Activated gamma-delta T cell treated with anti-CD3 and anti-CD28 coated beads, Interleukin-2, amount 50 U/mL, for 16 hours (primary cell): ENCODE data around the gene CHMP4B.

Source experiments
- DNase-seq: peaks from one replicate; pipeline ENCODE4 v3.0.0-alpha.2; 2020; ENCODE audit warnings: low read depth

CHMP4B gene

DNA sequence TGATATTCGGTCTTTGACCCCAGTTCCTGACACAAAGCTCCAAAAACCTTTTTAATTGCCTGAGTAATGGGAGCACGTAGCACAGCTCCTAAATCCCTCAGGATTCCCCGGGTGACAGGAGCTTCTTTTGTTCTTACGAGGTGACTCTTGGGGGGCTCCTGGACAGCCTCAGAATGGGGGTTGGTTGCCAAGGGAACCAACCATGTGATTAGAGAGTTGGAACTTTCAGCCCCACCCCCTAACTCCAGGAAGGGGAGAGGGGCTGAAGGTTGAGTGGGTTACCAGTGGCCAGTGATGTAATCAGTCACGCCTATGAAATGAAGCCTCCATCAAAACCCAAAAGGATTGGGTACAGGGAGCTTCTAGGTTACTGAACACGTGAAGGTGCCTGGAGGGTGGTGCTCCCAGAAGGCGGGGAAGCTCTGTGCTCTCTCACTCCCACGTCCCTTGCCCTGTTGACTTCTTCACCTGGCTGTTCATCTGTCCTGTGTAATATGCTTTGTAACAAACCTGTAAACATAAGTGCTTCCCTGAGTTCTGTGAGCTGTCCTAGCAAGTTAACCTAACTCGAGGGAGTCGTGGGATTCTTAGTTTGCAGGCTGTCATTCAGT is 89.5 kb downstream of the CHMP4B start:
- no peak for DNase-seq

DNA sequence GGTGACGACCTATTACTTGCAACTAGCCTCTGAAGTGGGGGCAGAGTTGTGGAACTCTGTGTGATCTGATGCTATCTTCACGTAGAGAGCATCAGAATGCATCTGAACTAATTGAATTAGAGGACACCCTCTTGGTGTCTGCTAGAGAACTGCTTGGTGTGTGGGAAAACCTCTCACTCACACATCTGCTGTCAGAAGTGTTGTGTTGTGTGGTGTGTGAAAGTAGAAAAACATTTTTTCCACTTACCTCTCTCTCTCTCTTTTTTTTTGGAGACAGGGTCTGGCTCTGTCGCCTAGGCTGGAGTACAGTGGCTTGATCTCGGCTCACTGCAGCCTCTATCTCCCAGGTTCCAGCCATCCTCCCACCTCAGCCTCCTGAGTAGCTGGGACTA is 90.0 kb downstream of the CHMP4B start:
- DNase-seq = no peak

- no peak for DNase-seq
Observed at GRCh38 chr20:33902011-33902410, 90.9 kb downstream of the CHMP4B start.
